GM23338 (cell line): ENCODE measurements around the gene PCDH1.

Experiments
- CREB1 ChIP-seq: fragments of 250-450 bp; sonication (Bioruptor Pico); IDR thresholded peaks from 2 replicates; pipeline ENCODE4 v1.5.0; 2020; ENCODE audit warnings: low read depth, mild to moderate bottlenecking, moderate library complexity
- EZH2 ChIP-seq: fragments of 200-600 bp; sonication (generic); IDR thresholded peaks from one replicate; pipeline ENCODE4 v1.8.0; 2017; ENCODE audit warnings: antibody characterized with exemption, mild to moderate bottlenecking, low read depth; ENCODE audit not compliant: unreplicated experiment
- EZH2phosphoT487 ChIP-seq: fragments of 200-600 bp; sonication (generic); IDR thresholded peaks from one replicate; pipeline ENCODE4 v1.8.1; 2018; ENCODE audit warnings: antibody characterized with exemption; ENCODE audit not compliant: unreplicated experiment
- JUNB ChIP-seq: IDR thresholded peaks from one replicate; pipeline ENCODE4 v1.6.1; 2016; ENCODE audit warnings: antibody characterized with exemption; ENCODE audit not compliant: unreplicated experiment
- POLR2AphosphoS5 ChIP-seq: IDR thresholded peaks from 2 replicates; pipeline ENCODE4 v1.6.1; 2016; ENCODE audit warnings: antibody characterized with exemption, low read depth
- ZNF114 ChIP-seq: fragments of 250-450 bp; sonication (Bioruptor Pico); IDR thresholded peaks from 2 replicates; pipeline ENCODE4 v1.5.0; 2020; ENCODE audit warnings: mild to moderate bottlenecking, moderate library complexity
- TF ChIP-seq, protein P1 (sequence below), 2 experiments: fragments of 200-600 bp in 1 of 2; sonication (generic) in 1 of 2; conservative IDR thresholded peaks; 2 replicates each; pipeline versions ENCODE4 v1.5.1 to v1.6.1; 2016 to 2017; ENCODE audit warnings: antibody characterized with exemption in 2 of 2, low read depth in 2 of 2, mild to moderate bottlenecking in 2 of 2, moderate library complexity in 1 of 2

DNA sequence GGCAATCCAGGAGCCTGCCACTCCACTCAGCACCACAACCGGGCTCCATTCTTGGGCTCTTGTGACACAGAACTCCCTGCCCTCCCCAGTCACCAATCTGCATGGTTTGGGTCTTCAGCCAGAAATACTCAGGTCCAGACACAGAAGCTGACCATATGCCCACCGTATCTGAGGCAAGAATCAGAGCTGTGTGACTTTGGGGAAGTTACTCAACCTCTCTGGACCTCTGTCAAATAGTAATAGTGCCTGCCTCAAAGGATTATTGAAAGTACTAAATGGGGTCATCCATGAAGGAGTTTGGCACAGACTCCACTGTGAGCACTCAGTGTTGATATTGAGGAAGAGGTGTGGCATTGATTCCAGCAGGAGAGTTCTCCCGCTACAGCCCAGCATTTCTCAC lies 67.5 kb downstream of the PCDH1 start:
- TF ChIP-seq CREB1: no peak
- TF ChIP-seq, protein P1, sequence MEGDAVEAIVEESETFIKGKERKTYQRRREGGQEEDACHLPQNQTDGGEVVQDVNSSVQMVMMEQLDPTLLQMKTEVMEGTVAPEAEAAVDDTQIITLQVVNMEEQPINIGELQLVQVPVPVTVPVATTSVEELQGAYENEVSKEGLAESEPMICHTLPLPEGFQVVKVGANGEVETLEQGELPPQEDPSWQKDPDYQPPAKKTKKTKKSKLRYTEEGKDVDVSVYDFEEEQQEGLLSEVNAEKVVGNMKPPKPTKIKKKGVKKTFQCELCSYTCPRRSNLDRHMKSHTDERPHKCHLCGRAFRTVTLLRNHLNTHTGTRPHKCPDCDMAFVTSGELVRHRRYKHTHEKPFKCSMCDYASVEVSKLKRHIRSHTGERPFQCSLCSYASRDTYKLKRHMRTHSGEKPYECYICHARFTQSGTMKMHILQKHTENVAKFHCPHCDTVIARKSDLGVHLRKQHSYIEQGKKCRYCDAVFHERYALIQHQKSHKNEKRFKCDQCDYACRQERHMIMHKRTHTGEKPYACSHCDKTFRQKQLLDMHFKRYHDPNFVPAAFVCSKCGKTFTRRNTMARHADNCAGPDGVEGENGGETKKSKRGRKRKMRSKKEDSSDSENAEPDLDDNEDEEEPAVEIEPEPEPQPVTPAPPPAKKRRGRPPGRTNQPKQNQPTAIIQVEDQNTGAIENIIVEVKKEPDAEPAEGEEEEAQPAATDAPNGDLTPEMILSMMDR (conservative IDR thresholded peaks at IDR 0.05; ENCODE audit: low read depth in 2 of 2): no peak
- no peak for TF ChIP-seq EZH2
- no peak for TF ChIP-seq EZH2phosphoT487
- no peak for TF ChIP-seq POLR2AphosphoS5
- no peak for TF ChIP-seq JUNB
- no peak for TF ChIP-seq ZNF114 (CRISPR knock-in tag)
